ENCODE measurements around the gene OR3A2. TPM values are rescaled to one million over a fixed set of nuclear protein-coding genes. Genes with fewer than 3 reads are reported as not detected.
"Not testable (repeated sequence)": the region's sequence is repeated elsewhere in the genome, so short reads cannot be mapped to it uniquely, and the experiment has no call there.

OR3A2 gene
- total RNA-seq, 1 experiment from 2014 or later, result not detected

- Histone ChIP-seq H3K9me2 (replicated peaks; ENCODE audit: insufficient read depth, low read length) (no peaks in the 10 kb centered on the region), H3K27me3 (ENCODE audit: low read length) (no peaks in the 10 kb centered on the region), H3K9me3 (ENCODE audit: low read length) (no peaks in the 10 kb centered on the region), H3K4me2 (ENCODE audit: low read depth, low read length, poor library complexity, severe bottlenecking) (no peak overlapping the region), H3K79me2 (ENCODE audit: low read length) (no peaks in the 10 kb centered on the region), H3K4me1 (ENCODE audit: low read length) (no peaks in the 10 kb centered on the region), H4K20me1 (ENCODE audit: insufficient read depth, low read depth, low read length) (no peaks in the 10 kb centered on the region), H3K4me3 (ENCODE audit: low read length) (no peak overlapping the region), H3K9ac (ENCODE audit: low read length) (no peak overlapping the region), H3K27ac (ENCODE audit: low read length) (no peak overlapping the region), H3K36me3 (ENCODE audit: insufficient read depth, low read length) (no peaks in the 10 kb centered on the region), H2AFZ (ENCODE audit: low read length) (no peak overlapping the region)
- no peak for DNase-seq
Observed at GRCh38 chr17:3335876-3336275, 50.2 kb downstream of the OR3A2 start.

GRCh38 chr17:3318336-3318735 lies 67.8 kb downstream of the OR3A2 start:
- H3K27me3 ChIP-seq (ENCODE audit: low read length), result no peaks in the 10 kb centered on the region
- H3K79me2 ChIP-seq (ENCODE audit: low read length), result no peaks in the 10 kb centered on the region
- no peak overlapping the region for H3K4me3 ChIP-seq (ENCODE audit: low read length)
- no peaks in the 10 kb centered on the region for H3K9me3 ChIP-seq (ENCODE audit: low read length)
- H2AFZ ChIP-seq (ENCODE audit: low read length), result no peak overlapping the region
- H3K36me3 ChIP-seq (ENCODE audit: insufficient read depth, low read length), result no peaks in the 10 kb centered on the region
- H4K20me1 ChIP-seq (ENCODE audit: insufficient read depth, low read depth, low read length), result no peaks in the 10 kb centered on the region
- no peaks in the 10 kb centered on the region for H3K4me1 ChIP-seq (ENCODE audit: low read length)
- no peak overlapping the region for H3K27ac ChIP-seq (ENCODE audit: low read length)
- no peak overlapping the region for H3K4me2 ChIP-seq (ENCODE audit: low read depth, low read length, poor library complexity, severe bottlenecking)
- no peak overlapping the region for H3K9ac ChIP-seq (ENCODE audit: low read length)
- no peaks in the 10 kb centered on the region for H3K9me2 ChIP-seq (replicated peaks; ENCODE audit: insufficient read depth, low read length)
- no peak for DNase-seq

GRCh38 chr17:3316836-3317235 lies 69.3 kb downstream of the OR3A2 start:
- no peaks in the 10 kb centered on the region for H4K20me1 ChIP-seq (ENCODE audit: insufficient read depth, low read depth, low read length)
- no peaks in the 10 kb centered on the region for H3K27me3 ChIP-seq (ENCODE audit: low read length)
- H3K4me2 ChIP-seq (ENCODE audit: low read depth, low read length, poor library complexity, severe bottlenecking), result no peak overlapping the region
- H3K9me2 ChIP-seq (replicated peaks; ENCODE audit: insufficient read depth, low read length), result no peaks in the 10 kb centered on the region
- no peak for DNase-seq
- H3K4me3 ChIP-seq (ENCODE audit: low read length), result no peak overlapping the region
- H3K27ac ChIP-seq (ENCODE audit: low read length), result no peak overlapping the region
- no peaks in the 10 kb centered on the region for H3K79me2 ChIP-seq (ENCODE audit: low read length)
- no peak overlapping the region for H2AFZ ChIP-seq (ENCODE audit: low read length)
- H3K36me3 ChIP-seq (ENCODE audit: insufficient read depth, low read length), result no peaks in the 10 kb centered on the region
- no peaks in the 10 kb centered on the region for H3K9me3 ChIP-seq (ENCODE audit: low read length)
- no peaks in the 10 kb centered on the region for H3K4me1 ChIP-seq (ENCODE audit: low read length)
- H3K9ac ChIP-seq (ENCODE audit: low read length), result no peak overlapping the region

GRCh38 chr17:3308603-3309002 lies 77.5 kb downstream of the OR3A2 start:
- Histone ChIP-seq H3K9me2 (replicated peaks; ENCODE audit: insufficient read depth, low read length) (no peaks in the 10 kb centered on the region), H4K20me1 (ENCODE audit: insufficient read depth, low read depth, low read length) (no peaks in the 10 kb centered on the region), H3K79me2 (ENCODE audit: low read length) (no peaks in the 10 kb centered on the region), H3K4me3 (ENCODE audit: low read length) (no peak overlapping the region), H3K4me2 (ENCODE audit: low read depth, low read length, poor library complexity, severe bottlenecking) (no peak overlapping the region), H3K27me3 (ENCODE audit: low read length) (no peaks in the 10 kb centered on the region), H3K9me3 (ENCODE audit: low read length) (no peaks in the 10 kb centered on the region), H3K4me1 (ENCODE audit: low read length) (no peaks in the 10 kb centered on the region), H3K9ac (ENCODE audit: low read length) (no peak overlapping the region), H3K36me3 (ENCODE audit: insufficient read depth, low read length) (no peaks in the 10 kb centered on the region), H2AFZ (ENCODE audit: low read length) (no peak overlapping the region), H3K27ac (ENCODE audit: low read length) (no peak overlapping the region)
- DNase-seq, result no peak

- Histone ChIP-seq H3K4me3 (ENCODE audit: low read length) (no peak within 1 kb of the TSS), H2AFZ (ENCODE audit: low read length) (no peak within 1 kb of the TSS), H3K27me3 (ENCODE audit: low read length) (0 out of 2 replicates have a peak, but pooled peaks cover 2% of the 10 kb centered on the region), H3K36me3 (ENCODE audit: insufficient read depth, low read length) (no peaks in the 10 kb centered on the region), H3K9me2 (replicated peaks; ENCODE audit: insufficient read depth, low read length) (no peaks in the 10 kb centered on the region), H3K9me3 (ENCODE audit: low read length) (no peaks in the 10 kb centered on the region), H3K4me1 (ENCODE audit: low read length) (no peaks in the 10 kb centered on the region), H3K9ac (ENCODE audit: low read length) (no peak within 1 kb of the TSS), H3K27ac (ENCODE audit: low read length) (no peak within 1 kb of the TSS), H3K4me2 (ENCODE audit: low read depth, low read length, poor library complexity, severe bottlenecking) (no peak within 1 kb of the TSS), H3K79me2 (ENCODE audit: low read length) (no peaks in the 10 kb centered on the region), H4K20me1 (ENCODE audit: insufficient read depth, low read depth, low read length) (no peaks in the 10 kb centered on the region)
- no peak for DNase-seq
Observed at GRCh38 chr17:3298260-3298659, 87.8 kb downstream of the OR3A2 start, which contains the start of gene OR3A1. OR3A1 (minus strand) TSS chr17:3298360; CDS start chr17:3292582, 5,778 bp downstream.

GRCh38 chr17:3295632-3296031 lies 90.5 kb downstream of the OR3A2 start:
- no peaks in the 10 kb centered on the region for H3K36me3 ChIP-seq (ENCODE audit: insufficient read depth, low read length)
- no peaks in the 10 kb centered on the region for H3K27me3 ChIP-seq (ENCODE audit: low read length)
- no peak overlapping the region for H3K4me3 ChIP-seq (ENCODE audit: low read length)
- H3K4me1 ChIP-seq (ENCODE audit: low read length), result no peaks in the 10 kb centered on the region
- no peaks in the 10 kb centered on the region for H4K20me1 ChIP-seq (ENCODE audit: insufficient read depth, low read depth, low read length)
- no peak overlapping the region for H3K9ac ChIP-seq (ENCODE audit: low read length)
- no peaks in the 10 kb centered on the region for H3K9me2 ChIP-seq (replicated peaks; ENCODE audit: insufficient read depth, low read length)
- no peaks in the 10 kb centered on the region for H3K9me3 ChIP-seq (ENCODE audit: low read length)
- H2AFZ ChIP-seq (ENCODE audit: low read length), result no peak overlapping the region
- H3K27ac ChIP-seq (ENCODE audit: low read length), result no peak overlapping the region
- DNase-seq, result no peak
- no peaks in the 10 kb centered on the region for H3K79me2 ChIP-seq (ENCODE audit: low read length)
- no peak overlapping the region for H3K4me2 ChIP-seq (ENCODE audit: low read depth, low read length, poor library complexity, severe bottlenecking)

- not testable (repeated sequence) for H3K4me2 ChIP-seq (ENCODE audit: low read depth, low read length, poor library complexity, severe bottlenecking); H3K4me3 ChIP-seq (ENCODE audit: low read length); H3K4me1 ChIP-seq (ENCODE audit: low read length); H3K9me3 ChIP-seq (ENCODE audit: low read length); H3K27me3 ChIP-seq (ENCODE audit: low read length); H3K27ac ChIP-seq (ENCODE audit: low read length); H3K9ac ChIP-seq (ENCODE audit: low read length); H3K36me3 ChIP-seq (ENCODE audit: insufficient read depth, low read length); H2AFZ ChIP-seq (ENCODE audit: low read length); H3K9me2 ChIP-seq (replicated peaks; ENCODE audit: insufficient read depth, low read length); H3K79me2 ChIP-seq (ENCODE audit: low read length); H4K20me1 ChIP-seq (ENCODE audit: insufficient read depth, low read depth, low read length)
- DNase-seq, result peak; percentile 29
Observed at GRCh38 chr17:3293548-3293947, 92.6 kb downstream of the OR3A2 start.

- Histone ChIP-seq H3K79me2 (ENCODE audit: low read length) (no peaks in the 10 kb centered on the region), H3K4me3 (ENCODE audit: low read length) (no peak overlapping the region), H2AFZ (ENCODE audit: low read length) (no peak overlapping the region), H3K4me2 (ENCODE audit: low read depth, low read length, poor library complexity, severe bottlenecking) (no peak overlapping the region), H3K27ac (ENCODE audit: low read length) (no peak overlapping the region), H4K20me1 (ENCODE audit: insufficient read depth, low read depth, low read length) (no peaks in the 10 kb centered on the region), H3K9me2 (replicated peaks; ENCODE audit: insufficient read depth, low read length) (no peaks in the 10 kb centered on the region), H3K9me3 (ENCODE audit: low read length) (no peaks in the 10 kb centered on the region), H3K9ac (ENCODE audit: low read length) (no peak overlapping the region), H3K36me3 (ENCODE audit: insufficient read depth, low read length) (no peaks in the 10 kb centered on the region), H3K27me3 (ENCODE audit: low read length) (no peaks in the 10 kb centered on the region), H3K4me1 (ENCODE audit: low read length) (no peaks in the 10 kb centered on the region)
- no peak for DNase-seq
Observed at GRCh38 chr17:3282901-3283300, 103.2 kb downstream of the OR3A2 start.

- Histone ChIP-seq H3K4me1 (ENCODE audit: low read length) (no peaks in the 10 kb centered on the region), H3K9ac (ENCODE audit: low read length) (no peak overlapping the region), H3K79me2 (ENCODE audit: low read length) (no peaks in the 10 kb centered on the region), H3K9me3 (ENCODE audit: low read length) (no peaks in the 10 kb centered on the region), H3K4me3 (ENCODE audit: low read length) (no peak overlapping the region), H3K36me3 (ENCODE audit: insufficient read depth, low read length) (no peaks in the 10 kb centered on the region), H4K20me1 (ENCODE audit: insufficient read depth, low read depth, low read length) (no peaks in the 10 kb centered on the region), H3K27ac (ENCODE audit: low read length) (no peak overlapping the region), H3K9me2 (replicated peaks; ENCODE audit: insufficient read depth, low read length) (no peaks in the 10 kb centered on the region), H3K4me2 (ENCODE audit: low read depth, low read length, poor library complexity, severe bottlenecking) (no peak overlapping the region), H2AFZ (ENCODE audit: low read length) (no peak overlapping the region), H3K27me3 (ENCODE audit: low read length) (no peaks in the 10 kb centered on the region)
- DNase-seq, result no peak
Observed at GRCh38 chr17:3276126-3276525, 110.0 kb downstream of the OR3A2 start.
